Glutamatergic neuron (in vitro differentiated cells): Measurements from ENCODE around the gene UGT8. TPM values are rescaled to one million over a fixed set of nuclear protein-coding genes. Genes with fewer than 3 reads are reported as not detected.

ENCODE experiments used
- DNase-seq: peaks from one replicate; pipeline ENCODE4 v3.0.0; 2022
- H3K27ac Mint-ChIP-seq: one replicate; pipeline ENCODE4 v1.8.0; 2020; ENCODE audit warnings: mild to moderate bottlenecking, mixed read lengths, inconsistent platforms; ENCODE audit not compliant: unreplicated experiment
- H3K27me3 Mint-ChIP-seq: one replicate; pipeline ENCODE4 v1.8.0; 2020; ENCODE audit warnings: mild to moderate bottlenecking, moderate library complexity, mixed read lengths, inconsistent platforms; ENCODE audit not compliant: unreplicated experiment
- H3K36me3 Mint-ChIP-seq: one replicate; pipeline ENCODE4 v1.8.0; 2020; ENCODE audit warnings: mild to moderate bottlenecking, mixed read lengths, inconsistent platforms; ENCODE audit not compliant: unreplicated experiment
- H3K4me1 Mint-ChIP-seq: one replicate; pipeline ENCODE4 v1.8.0; 2020; ENCODE audit warnings: mild to moderate bottlenecking, low read depth, mixed read lengths, inconsistent platforms; ENCODE audit not compliant: unreplicated experiment
- H3K4me3 Mint-ChIP-seq: one replicate; pipeline ENCODE4 v1.8.0; 2020; ENCODE audit warnings: mild to moderate bottlenecking, mixed read lengths, inconsistent platforms; ENCODE audit not compliant: unreplicated experiment
- H3K9me3 Mint-ChIP-seq: one replicate; pipeline ENCODE4 v1.8.0; 2020; ENCODE audit warnings: mild to moderate bottlenecking, moderate library complexity, mixed read lengths, inconsistent platforms; ENCODE audit not compliant: unreplicated experiment
- total RNA-seq: library from RNA; stranded (reverse); fragmentation: NEBNext Ultra II Directional; extraction: Animal tissue kit (Norgen Biotek cat#: 25700); gene quantifications from one replicate; pipeline ENCODE4 v1.2.1, GENCODE V29; 2021; ENCODE audit not compliant: unreplicated experiment
- TF ChIP-seq, protein P1 (sequence below): fragments of 200-600 bp; sonication (generic); IDR thresholded peaks from one replicate; pipeline ENCODE4 v1.5.0; 2021; ENCODE audit not compliant: partially characterized antibody, unreplicated experiment

UGT8 gene
- total RNA-seq, 1 donor from 2014 or later, result 0.98 TPM

DNA sequence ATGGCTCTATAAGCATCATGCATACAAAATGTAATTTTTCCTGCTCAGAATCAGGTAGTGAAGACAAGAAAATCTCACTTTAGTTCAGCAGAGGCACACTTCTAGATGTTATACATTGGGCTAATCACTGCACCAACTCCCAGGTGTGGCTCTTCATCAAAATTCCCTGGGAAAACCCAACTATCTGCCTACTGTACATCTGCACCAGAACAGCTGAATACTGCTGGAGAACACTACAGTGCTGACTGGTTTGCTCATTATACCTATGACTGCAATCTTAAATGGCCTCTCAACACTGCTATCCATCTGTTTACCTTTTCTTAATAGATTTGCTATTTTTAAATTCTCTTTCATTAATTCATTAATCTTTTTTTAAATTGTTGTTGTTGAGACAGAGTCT lies 92.0 kb downstream of the UGT8 start:
- H3K9me3 Mint-ChIP-seq, result no peaks in the 10 kb centered on the region
- H3K27me3 Mint-ChIP-seq, result no peaks in the 10 kb centered on the region
- TF ChIP-seq, protein P1, sequence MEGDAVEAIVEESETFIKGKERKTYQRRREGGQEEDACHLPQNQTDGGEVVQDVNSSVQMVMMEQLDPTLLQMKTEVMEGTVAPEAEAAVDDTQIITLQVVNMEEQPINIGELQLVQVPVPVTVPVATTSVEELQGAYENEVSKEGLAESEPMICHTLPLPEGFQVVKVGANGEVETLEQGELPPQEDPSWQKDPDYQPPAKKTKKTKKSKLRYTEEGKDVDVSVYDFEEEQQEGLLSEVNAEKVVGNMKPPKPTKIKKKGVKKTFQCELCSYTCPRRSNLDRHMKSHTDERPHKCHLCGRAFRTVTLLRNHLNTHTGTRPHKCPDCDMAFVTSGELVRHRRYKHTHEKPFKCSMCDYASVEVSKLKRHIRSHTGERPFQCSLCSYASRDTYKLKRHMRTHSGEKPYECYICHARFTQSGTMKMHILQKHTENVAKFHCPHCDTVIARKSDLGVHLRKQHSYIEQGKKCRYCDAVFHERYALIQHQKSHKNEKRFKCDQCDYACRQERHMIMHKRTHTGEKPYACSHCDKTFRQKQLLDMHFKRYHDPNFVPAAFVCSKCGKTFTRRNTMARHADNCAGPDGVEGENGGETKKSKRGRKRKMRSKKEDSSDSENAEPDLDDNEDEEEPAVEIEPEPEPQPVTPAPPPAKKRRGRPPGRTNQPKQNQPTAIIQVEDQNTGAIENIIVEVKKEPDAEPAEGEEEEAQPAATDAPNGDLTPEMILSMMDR, result no peak
- H3K36me3 Mint-ChIP-seq, result no peaks in the 10 kb centered on the region
- peaks cover 2% of the 10 kb centered on the region for H3K4me1 Mint-ChIP-seq
- DNase-seq, result no peak
- H3K27ac Mint-ChIP-seq, result no peak overlapping the region
- no peak overlapping the region for H3K4me3 Mint-ChIP-seq

DNA sequence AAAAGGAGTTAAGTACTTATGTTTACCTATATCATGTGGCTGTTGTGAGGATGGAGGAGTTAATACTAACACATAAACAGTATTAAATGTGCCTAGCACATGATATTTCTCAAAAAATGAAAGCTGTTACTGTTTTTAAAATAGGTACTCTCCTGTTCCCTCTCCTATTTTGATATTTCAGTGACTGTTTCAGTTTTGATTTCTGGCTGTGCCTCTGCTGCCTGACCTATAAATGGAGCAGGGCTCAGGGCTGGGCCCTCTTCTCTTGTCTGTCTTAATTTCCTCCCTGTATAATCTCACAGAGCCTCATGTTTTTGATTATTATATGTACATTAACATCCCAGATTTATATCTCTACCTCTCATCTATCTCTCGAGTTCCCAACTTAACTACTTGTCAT lies 93.3 kb downstream of the UGT8 start:
- no peak for DNase-seq
- TF ChIP-seq, protein P1, result no peak
- Mint-ChIP-seq H3K27me3 (no peaks in the 10 kb centered on the region), H3K27ac (no peak overlapping the region), H3K9me3 (no peaks in the 10 kb centered on the region), H3K4me3 (no peak overlapping the region), H3K36me3 (no peaks in the 10 kb centered on the region), H3K4me1 (peaks cover 2% of the 10 kb centered on the region)

DNA sequence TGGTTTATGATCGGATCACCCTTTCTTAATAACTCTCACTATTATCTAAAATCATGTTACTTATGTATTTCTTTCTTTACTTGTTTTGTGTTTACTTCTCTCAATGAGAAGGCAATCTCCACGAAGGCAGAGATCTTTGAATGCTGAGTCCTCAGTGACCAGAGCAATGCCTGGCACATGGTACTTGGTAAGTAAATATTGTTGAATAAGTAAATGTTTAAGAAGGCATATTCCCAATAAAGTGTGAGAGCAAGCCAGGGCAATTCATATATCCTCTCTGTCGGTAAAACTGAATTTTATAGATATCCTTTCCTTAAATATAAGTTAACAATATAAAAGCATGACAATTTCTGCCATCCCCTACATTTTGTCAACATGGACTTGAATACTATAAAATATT lies 94.4 kb downstream of the UGT8 start:
- no peak for DNase-seq
- H3K27ac Mint-ChIP-seq, result no peak overlapping the region
- peaks cover 8% of the 10 kb centered on the region for H3K4me1 Mint-ChIP-seq
- TF ChIP-seq, protein P1, result no peak
- H3K9me3 Mint-ChIP-seq, result no peaks in the 10 kb centered on the region
- no peaks in the 10 kb centered on the region for H3K36me3 Mint-ChIP-seq
- no peaks in the 10 kb centered on the region for H3K27me3 Mint-ChIP-seq
- no peak overlapping the region for H3K4me3 Mint-ChIP-seq

DNA sequence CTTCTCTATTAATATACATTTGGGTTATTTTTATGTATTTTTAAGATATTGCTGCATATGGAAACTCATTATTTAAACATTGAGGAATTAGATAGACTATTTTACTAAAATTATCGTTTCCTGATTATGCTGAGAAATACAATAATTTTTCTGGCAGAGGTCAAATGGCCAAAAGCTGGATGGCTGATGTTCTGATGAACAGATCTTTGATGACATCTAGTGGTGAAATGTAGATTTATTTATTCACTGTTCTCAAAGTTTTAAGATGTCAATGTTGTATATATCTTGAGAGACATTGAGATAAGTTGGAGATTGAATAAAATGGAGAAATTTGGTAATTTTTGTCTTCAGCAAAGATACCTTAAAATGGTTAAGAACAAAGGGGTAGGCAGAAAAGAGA lies 96.2 kb downstream of the UGT8 start:
- Mint-ChIP-seq H3K36me3 (no peaks in the 10 kb centered on the region), H3K27ac (no peak overlapping the region), H3K9me3 (peaks cover 1% of the 10 kb centered on the region), H3K4me1 (peaks cover 6% of the 10 kb centered on the region), H3K4me3 (no peak overlapping the region), H3K27me3 (no peaks in the 10 kb centered on the region)
- no peak for DNase-seq
- TF ChIP-seq, protein P1, result peak; percentile 77

DNA sequence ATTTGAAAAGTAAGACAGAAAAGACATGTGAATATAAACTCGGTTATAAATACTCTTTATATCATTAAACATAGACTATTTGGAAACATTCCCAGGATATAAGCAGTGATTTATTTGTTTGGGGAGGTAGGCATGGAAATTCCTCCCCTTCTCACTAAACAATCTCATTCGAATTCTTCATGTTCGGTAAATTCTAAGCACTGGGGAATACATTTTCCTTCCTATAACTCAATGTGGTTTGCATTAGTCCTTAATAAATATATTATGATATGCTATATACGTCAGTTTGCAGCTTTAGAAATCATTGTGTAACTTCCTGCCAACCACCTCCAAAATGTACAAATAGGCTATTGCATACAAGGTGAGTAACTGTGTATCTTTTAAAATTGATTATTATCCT lies 99.6 kb downstream of the UGT8 start:
- no peaks in the 10 kb centered on the region for H3K27me3 Mint-ChIP-seq
- no peak overlapping the region for H3K4me3 Mint-ChIP-seq
- H3K27ac Mint-ChIP-seq, result no peak overlapping the region
- no peak for DNase-seq
- peaks cover 6% of the 10 kb centered on the region for H3K4me1 Mint-ChIP-seq
- TF ChIP-seq, protein P1, result no peak
- H3K9me3 Mint-ChIP-seq, result peaks cover 1% of the 10 kb centered on the region
- no peaks in the 10 kb centered on the region for H3K36me3 Mint-ChIP-seq
